H1 (cell line): ENCODE data around the gene TAS2R40. TPM values are rescaled to one million over a fixed set of nuclear protein-coding genes. Genes with fewer than 3 reads are reported as not detected.
A peak's percentile ranks its signal among the peaks of the same experiment; 100 is the strongest.

ENCODE experiments used
- CTCF ChIA-PET: fragments of 300-600 bp; sonication (Branson Sonifier 250); formaldehyde crosslinking; loops from one replicate; lab custom pipeline; 2021; ENCODE audit not compliant: partially characterized antibody; lab: Charles Lee
- POLR2A ChIA-PET: fragments of 300-600 bp; sonication (Branson Sonifier 250); formaldehyde crosslinking; loops from one replicate; lab custom pipeline; 2021; ENCODE audit warnings: inconsistent platforms; ENCODE audit not compliant: partially characterized antibody; lab: Charles Lee
- DNase-seq, 2 experiments: peaks; one replicate each; pipeline versions ENCODE4 v3.0.0 to v3.0.0-alpha.2; 2010 to 2022; ENCODE audit warnings: low spot score in 2 of 2, low read depth in 1 of 2, mixed read lengths in 1 of 2
- FAIRE-seq: peaks from 2 replicates; lab custom pipeline; 2011; peaks lifted over from hg19 to GRCh38; lab: Jason Lieb, UNC
- H2AFZ ChIP-seq: 2 replicates; pipeline ENCODE4 v1.8.1; 2012; ENCODE audit warnings: low read length, inconsistent platforms
- H2AK5ac ChIP-seq: 2 replicates; pipeline ENCODE4 v1.6.1; 2013; ENCODE audit warnings: low read depth, low read length
- H2BK120ac ChIP-seq: replicated peaks from 2 replicates; pipeline ENCODE3; 2013; ENCODE audit warnings: low read depth, low read length, inconsistent platforms
- H2BK12ac ChIP-seq: 2 replicates; pipeline ENCODE4 v1.6.1; 2013; ENCODE audit warnings: low read depth, low read length
- H2BK15ac ChIP-seq: 2 replicates; pipeline ENCODE4 v1.6.1; 2013; ENCODE audit warnings: low read length
- H2BK20ac ChIP-seq: 2 replicates; pipeline ENCODE4 v1.6.1; 2013; ENCODE audit warnings: low read length
- H2BK5ac ChIP-seq: 2 replicates; pipeline ENCODE4 v1.6.1; 2013; ENCODE audit warnings: low read depth, low read length
- H3K14ac ChIP-seq: 2 replicates; pipeline ENCODE4 v1.6.1; 2013; ENCODE audit warnings: inconsistent platforms; ENCODE audit not compliant: insufficient read length
- H3K18ac ChIP-seq: 2 replicates; pipeline ENCODE4 v1.6.1; 2013; ENCODE audit warnings: low read length; ENCODE audit errors: extremely low read depth
- H3K23ac ChIP-seq: 2 replicates; pipeline ENCODE4 v1.6.1; 2013; ENCODE audit warnings: inconsistent platforms; ENCODE audit not compliant: insufficient read length
- H3K23me2 ChIP-seq: 2 replicates; pipeline ENCODE4 v1.6.1; 2013; ENCODE audit warnings: low read depth, low read length
- H3K27ac ChIP-seq: 2 replicates; pipeline ENCODE4 v1.6.1; 2011; ENCODE audit warnings: low read depth, low read length, inconsistent platforms
- H3K27me3 ChIP-seq, 4 experiments: replicated peaks in 1 of 4; 1 replicate in 1 of 4; 2 replicates in 3 of 4; pipeline versions ENCODE4 v1.6.1 to v1.8.1; 2011 to 2013; ENCODE audit warnings: low read length in 3 of 4, mild to moderate bottlenecking in 3 of 4, inconsistent platforms in 2 of 4, mixed read lengths in 2 of 4, moderate library complexity in 1 of 4; ENCODE audit not compliant: control insufficient read depth in 3 of 4, insufficient read depth in 3 of 4; ENCODE audit errors: extremely low read depth in 1 of 4
- H3K36me3 ChIP-seq, 4 experiments: 2 replicates each; pipeline versions ENCODE4 v1.6.1 to v1.8.1; 2011 to 2013; ENCODE audit warnings: mild to moderate bottlenecking in 4 of 4, low read length in 3 of 4, moderate library complexity in 2 of 4, control low read depth in 1 of 4, inconsistent platforms in 1 of 4; ENCODE audit not compliant: insufficient read depth in 4 of 4, control insufficient read depth in 2 of 4
- H3K4ac ChIP-seq: replicated peaks from 2 replicates; pipeline ENCODE3; 2013; ENCODE audit warnings: low read length, low read depth, mixed read lengths, inconsistent platforms; ENCODE audit not compliant: insufficient read length
- H3K4me1 ChIP-seq, 4 experiments: replicated peaks in 1 of 4; 1 replicate in 1 of 4; 2 replicates in 3 of 4; pipeline versions ENCODE4 v1.6.1 to v1.8.1; 2011 to 2013; ENCODE audit warnings: low read length in 3 of 4, inconsistent platforms in 2 of 4, mixed read lengths in 1 of 4; ENCODE audit not compliant: insufficient read depth in 4 of 4, control insufficient read depth in 3 of 4
- H3K4me2 ChIP-seq, 2 experiments: 2 replicates each; pipeline versions ENCODE4 v1.6.1 to v1.8.1; 2011 to 2013; ENCODE audit warnings: low read depth in 2 of 2, low read length in 2 of 2, control low read depth in 1 of 2, inconsistent platforms in 1 of 2, mild to moderate bottlenecking in 1 of 2; ENCODE audit not compliant: insufficient read depth in 1 of 2
- H3K4me3 ChIP-seq, 4 experiments: fragments of 200-600, 300-600 bp in 1 of 4; sonication (generic), shearing (Covaris generic), sonication (Bioruptor Twin) in 1 of 4; 2 replicates each; pipeline versions ENCODE4 v1.5.1 to v1.8.1; 2011 to 2016; ENCODE audit warnings: low read length in 4 of 4, low read depth in 3 of 4, control low read depth in 2 of 4, inconsistent platforms in 2 of 4, mild to moderate bottlenecking in 2 of 4, mixed read lengths in 1 of 4, moderate library complexity in 1 of 4; ENCODE audit not compliant: insufficient read depth in 2 of 4; ENCODE audit errors: extremely low read depth in 1 of 4
- H3K56ac ChIP-seq: replicated peaks from 2 replicates; pipeline ENCODE3; 2013; ENCODE audit warnings: low read depth, mild to moderate bottlenecking, mixed read lengths, low read length, inconsistent platforms; ENCODE audit not compliant: insufficient read length
- H3K79me1 ChIP-seq: 2 replicates; pipeline ENCODE4 v1.6.1; 2013; ENCODE audit warnings: low read depth, low read length, control low read depth
- H3K79me2 ChIP-seq, 2 experiments: 2 replicates each; pipeline versions ENCODE4 v1.6.1 to v1.8.1; 2012 to 2013; ENCODE audit warnings: low read length in 2 of 2, mild to moderate bottlenecking in 2 of 2, inconsistent platforms in 1 of 2; ENCODE audit not compliant: insufficient read depth in 2 of 2, control insufficient read depth in 1 of 2
- H3K9ac ChIP-seq, 4 experiments: replicated peaks in 1 of 4; 1 replicate in 1 of 4; 2 replicates in 3 of 4; pipeline versions ENCODE4 v1.6.1 to v1.8.1; 2011 to 2013; ENCODE audit warnings: low read depth in 3 of 4, low read length in 3 of 4, control low read depth in 2 of 4, mild to moderate bottlenecking in 2 of 4, moderate library complexity in 2 of 4, inconsistent platforms in 1 of 4; ENCODE audit errors: extremely low read depth in 1 of 4
- H3K9me3 ChIP-seq, 2 experiments: 2 replicates each; pipeline versions ENCODE4 v1.6.1 to v1.8.1; 2012 to 2013; ENCODE audit warnings: mild to moderate bottlenecking in 2 of 2, moderate library complexity in 2 of 2, control low read depth in 1 of 2, inconsistent platforms in 1 of 2, low read depth in 1 of 2, low read length in 1 of 2, mixed read lengths in 1 of 2; ENCODE audit not compliant: insufficient read depth in 2 of 2
- H4K20me1 ChIP-seq, 2 experiments: replicated peaks in 1 of 2; 2 replicates each; pipeline versions ENCODE3 to v1.8.1; 2011 to 2013; ENCODE audit warnings: inconsistent platforms in 2 of 2, low read length in 2 of 2, mild to moderate bottlenecking in 1 of 2; ENCODE audit not compliant: insufficient read depth in 2 of 2, control insufficient read depth in 1 of 2
- H4K5ac ChIP-seq: 2 replicates; pipeline ENCODE4 v1.6.1; 2013; ENCODE audit warnings: low read length, low read depth, mixed read lengths, inconsistent platforms; ENCODE audit not compliant: insufficient read length
- H4K8ac ChIP-seq: 2 replicates; pipeline ENCODE4 v1.8.0; 2013; ENCODE audit warnings: mild to moderate bottlenecking, moderate library complexity, low read length, inconsistent platforms; ENCODE audit not compliant: insufficient read depth; ENCODE audit errors: extremely low read depth
- H4K91ac ChIP-seq: replicated peaks from 2 replicates; pipeline ENCODE3; 2013; ENCODE audit warnings: low read length, mixed read lengths, inconsistent platforms; ENCODE audit not compliant: insufficient read length
- BACH1 ChIP-seq: IDR thresholded peaks from 2 replicates; pipeline ENCODE4 v1.6.1; 2012; ENCODE audit warnings: low read length, improper control_type of control experiment
- CHD2 ChIP-seq: IDR thresholded peaks from 2 replicates; pipeline ENCODE4 v1.6.1; 2012; ENCODE audit warnings: low read length, improper control_type of control experiment
- GTF2F1 ChIP-seq: IDR thresholded peaks from 2 replicates; pipeline ENCODE4 v1.6.1; 2012; ENCODE audit warnings: low read depth, low read length, improper control_type of control experiment, borderline replicate concordance
- HDAC2 ChIP-seq, 2 experiments: fragments of 300-600 bp in 1 of 2; sonication (generic) in 1 of 2; IDR thresholded peaks; 2 replicates each; pipeline ENCODE4 v1.6.1; 2011 to 2012; ENCODE audit warnings: low read depth in 2 of 2, low read length in 2 of 2, mild to moderate bottlenecking in 2 of 2, moderate library complexity in 2 of 2, borderline replicate concordance in 1 of 2, inconsistent platforms in 1 of 2
- KDM1A ChIP-seq: fragments of 200-600, 300-600 bp; sonication (generic); IDR thresholded peaks from 2 replicates; pipeline ENCODE4 v1.7.1; 2016; ENCODE audit warnings: mild to moderate bottlenecking, low read length, borderline replicate concordance
- NANOG ChIP-seq: IDR thresholded peaks from 2 replicates; pipeline ENCODE4 v1.6.1; 2011; ENCODE audit warnings: low read length, low read depth, mild to moderate bottlenecking, inconsistent platforms; ENCODE audit not compliant: insufficient read depth, poor library complexity, severe bottlenecking
- PHF8 ChIP-seq: fragments of 200-600 bp; sonication (generic); conservative IDR thresholded peaks from 2 replicates; pipeline ENCODE4 v1.7.1; 2012; ENCODE audit warnings: low read depth, mild to moderate bottlenecking, inconsistent platforms, low read length, moderate library complexity
- USF2 ChIP-seq: IDR thresholded peaks from 2 replicates; pipeline ENCODE4 v1.6.1; 2011; ENCODE audit warnings: low read length, improper control_type of control experiment
- WGBS, 2 experiments: shearing (Covaris generic) in 1 of 2; methylation state at CpG; one replicate each; pipeline versions ENCODE4 v1.1.6 to v1.1.7; 2013 to 2015; ENCODE audit warnings: low lambda C conversion rate in 2 of 2, mixed read lengths in 2 of 2, inconsistent platforms in 1 of 2, low coverage in 1 of 2, missing lambda C conversion rate in 1 of 2; ENCODE audit not compliant: insufficient replicate concordance in 2 of 2, insufficient coverage in 1 of 2, insufficient read length in 1 of 2; ENCODE audit errors: extremely low coverage in 1 of 2, missing lambda C conversion rate in 1 of 2; 5-methylcytosine and 5-hydroxymethylcytosine counted together
- polyA plus RNA-seq, 7 experiments: library from polyadenylated mRNA; depleted of rRNA in 3 of 7; stranded (reverse) in 5 of 7; unstranded in 2 of 7; fragments of >200 nt in 5 of 7; fragments of 200-250 nt in 2 of 7; gene quantifications; 1 replicate in 5 of 7; 2 replicates in 1 of 7; 4 replicates in 1 of 7; pipeline versions ENCODE4 v1.2.1 to v1.2.3, GENCODE V29; 2011 to 2013; ENCODE audit warnings: missing spikeins in 2 of 7, mixed read lengths in 2 of 7
- total RNA-seq: library from RNA; stranded (reverse); fragmentation: NEBNext Ultra II Directional; extraction: Animal tissue kit (Norgen Biotek cat#: 25700); gene quantifications from 2 replicates; pipeline ENCODE4 v1.2.1, GENCODE V29; 2021

Gene TAS2R40
- total and polyA plus RNA-seq, 2 of the 8 experiments (the other 6 are each of a cell fraction or from before 2014, with no cell fraction given) = not detected

DNA sequence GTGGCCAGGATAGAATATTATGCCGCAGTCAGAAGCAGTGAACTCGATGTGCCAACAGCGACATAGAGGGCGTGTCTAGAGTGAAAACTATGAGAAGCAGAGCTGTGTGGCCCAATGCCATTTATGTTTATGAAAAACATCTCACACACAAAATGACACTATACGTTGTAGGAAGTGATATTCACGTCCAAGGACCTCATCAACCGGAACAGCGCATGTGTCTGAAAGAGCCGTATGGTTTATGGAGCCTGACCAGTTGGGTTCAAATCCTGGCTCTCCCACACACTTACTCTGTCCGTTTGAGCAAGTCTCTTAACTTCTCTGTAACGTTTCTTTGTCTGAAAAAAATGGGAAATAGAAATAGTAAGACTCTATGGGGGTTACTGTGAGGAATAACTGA, 20.5 kb downstream of the TAS2R40 start:
- Histone ChIP-seq H3K4ac (no peak overlapping the region), H3K4me2 (no peak overlapping the region), H3K4me1 (no peaks in the 10 kb centered on the region), H3K23ac (no peak overlapping the region), H3K18ac (no peak overlapping the region), H4K91ac (no peak overlapping the region), H2BK12ac (no peak overlapping the region), H2BK15ac (no peak overlapping the region), H3K9me3 (peaks cover under 1 to 3% of the 10 kb centered on the region in 2 experiments; a peak in 1 of 4 replicates), H3K14ac (no peak overlapping the region), H3K79me2 (no peaks in the 10 kb centered on the region), H2BK20ac (no peak overlapping the region), H3K79me1 (no peaks in the 10 kb centered on the region), H4K5ac (no peak overlapping the region), H2AFZ (0 out of 2 replicates have a peak overlapping the region, but pooled peaks have one; percentile 19), H2AK5ac (no peak overlapping the region), H3K4me3 (no peak overlapping the region), H4K20me1 (no peaks in the 10 kb centered on the region), H2BK120ac (no peak overlapping the region), H3K56ac (no peak overlapping the region), H3K27ac (no peak overlapping the region), H2BK5ac (no peak overlapping the region), H3K36me3 (no peaks in the 10 kb centered on the region), H3K9ac (no peak overlapping the region), H3K23me2 (no peaks in the 10 kb centered on the region), H3K27me3 (no peaks in the 10 kb centered on the region; a peak in 2 of 7 replicates), H4K8ac (no peak overlapping the region)
- DNase-seq = no peak
- ChIA-PET POLR2A (no interaction called here), CTCF (interaction anchor here (0.6 to 6.5 kb wide), 8 partner anchors 8 to 148 kb away, joined by 3 to 91 read pairs (median 4); no protein-coding TSS in a partner anchor)
- WGBS, 2 experiments = 90% methylated on average over 11 of the region's 11 CpGs; no CpG with 5 or more reads in 1 of the 2 experiments
- FAIRE-seq = no peak
- TF ChIP-seq CHD2 (no peak), USF2 (no peak), KDM1A (no peak), PHF8 (no peak), BACH1 (no peak), HDAC2 (IDR thresholded peaks at IDR 0.05; ENCODE audit: borderline replicate concordance in 1 of 2, low read depth in 2 of 2, low read length in 2 of 2) (no peak), GTF2F1 (no peak), NANOG (no peak)
